ENCODE results near the gene ARHGAP4.
A peak's percentile ranks its signal among the peaks of the same experiment; 100 is the strongest.

Gene ARHGAP4

GRCh38 chrX:153961292-153961691, 35.2 kb upstream of the ARHGAP4 start:
- DNase-seq = no peak

GRCh38 chrX:153960786-153961185, 34.7 kb upstream of the ARHGAP4 start:
- no peak for DNase-seq

GRCh38 chrX:153960077-153960476, 34.0 kb upstream of the ARHGAP4 start:
- DNase-seq = no peak

- DNase-seq = no peak
Observed at GRCh38 chrX:153959649-153960048, 33.6 kb upstream of the ARHGAP4 start.

- DNase-seq = no peak
Observed at GRCh38 chrX:153958605-153959004, 32.5 kb upstream of the ARHGAP4 start.

GRCh38 chrX:153957224-153957623, 31.2 kb upstream of the ARHGAP4 start:
- no peak for DNase-seq

GRCh38 chrX:153956044-153956907, 30.2 kb upstream of the ARHGAP4 start:
- no peak for DNase-seq

GRCh38 chrX:153955228-153955732, 29.2 kb upstream of the ARHGAP4 start:
- no peak for DNase-seq

GRCh38 chrX:153954558-153955227, 28.6 kb upstream of the ARHGAP4 start:
- DNase-seq = no peak

GRCh38 chrX:153953892-153954557, 28.0 kb upstream of the ARHGAP4 start:
- no peak for DNase-seq

- DNase-seq = peak; percentile 83
Observed at GRCh38 chrX:153953342-153953830, 27.3 kb upstream of the ARHGAP4 start.

GRCh38 chrX:153952373-153953026, 26.4 kb upstream of the ARHGAP4 start:
- no peak for DNase-seq

GRCh38 chrX:153951683-153952372, 25.8 kb upstream of the ARHGAP4 start:
- DNase-seq = no peak

GRCh38 chrX:153950127-153950526, 24.1 kb upstream of the ARHGAP4 start:
- no peak for DNase-seq

- DNase-seq = no peak
Observed at GRCh38 chrX:153948847-153949805, 23.1 kb upstream of the ARHGAP4 start.

- no peak for DNase-seq
Observed at GRCh38 chrX:153948002-153948466, 22.0 kb upstream of the ARHGAP4 start.

GRCh38 chrX:153947009-153947769, 21.1 kb upstream of the ARHGAP4 start:
- peak; percentile 66 for DNase-seq

GRCh38 chrX:153945956-153946943, 20.2 kb upstream of the ARHGAP4 start:
- no peak for DNase-seq

- no peak for DNase-seq
Observed at GRCh38 chrX:153944800-153945150, 18.7 kb upstream of the ARHGAP4 start.
